ENCODE results near the gene CDK14. TPM values are rescaled to one million over a fixed set of nuclear protein-coding genes. Genes with fewer than 3 reads are reported as not detected.
"Not testable (repeated sequence)": the region's sequence is repeated elsewhere in the genome, so short reads cannot be mapped to it uniquely, and the experiment has no call there.

Gene CDK14
- total RNA-seq, 1 experiment from 2014 or later: 57.9 TPM

GRCh38 chr7:90769036-90769435, 172.9 kb downstream of the CDK14 start:
- H3K9me3 Mint-ChIP-seq: no peaks in the 10 kb centered on the region
- no peaks in the 10 kb centered on the region for H3K36me3 Mint-ChIP-seq
- no peak for DNase-seq (ENCODE audit: low spot score)
- no peak overlapping the region for H3K4me3 Mint-ChIP-seq
- no peak overlapping the region for H3K27ac Mint-ChIP-seq
- peaks cover 25% of the 10 kb centered on the region for H3K4me1 Mint-ChIP-seq
- no peaks in the 10 kb centered on the region for H3K27me3 Mint-ChIP-seq (ENCODE audit: low read depth)
- ChIA-PET CTCF (interaction anchor here (0.7 kb wide), 1 partner anchor 22 kb away, joined by 3 read pairs; no protein-coding TSS in a partner anchor), POLR2A (no interaction called here)
- ATAC-seq: no peak
- TF ChIP-seq JAZF1 (CRISPR knock-in tag; IDR thresholded peaks at IDR 0.05) (no peak), PRRX2 (CRISPR knock-in tag; IDR thresholded peaks at IDR 0.05) (no peak), RELA (CRISPR knock-in tag; IDR thresholded peaks at IDR 0.05; ENCODE audit: borderline replicate concordance) (no peak), IRF1 (CRISPR knock-in tag; IDR thresholded peaks at IDR 0.05) (no peak)

- H3K9me3 Mint-ChIP-seq; H3K4me3 Mint-ChIP-seq; H3K27me3 Mint-ChIP-seq (ENCODE audit: low read depth); H3K36me3 Mint-ChIP-seq; ATAC-seq; POLR2A ChIA-PET; DNase-seq (ENCODE audit: low spot score); H3K27ac Mint-ChIP-seq: not testable (repeated sequence)
- CTCF ChIA-PET: interaction anchor here (0.7 kb wide), 1 partner anchor 22 kb away, joined by 3 read pairs; no protein-coding TSS in a partner anchor
- peak; percentile 58; the same call in 1 of the 2 replicates for TF ChIP-seq GABPB1 (CRISPR knock-in tag; IDR thresholded peaks at IDR 0.05)
- H3K4me1 Mint-ChIP-seq: peaks cover 20% of the 10 kb centered on the region
These were observed 173.4 kb downstream of the CDK14 start for GRCh38 chr7:90769566-90769965.

- no peak for ATAC-seq
- ChIA-PET CTCF (no interaction called here), POLR2A (no interaction called here)
- no peak overlapping the region for H3K27ac Mint-ChIP-seq
- no peak for DNase-seq (ENCODE audit: low spot score)
- TF ChIP-seq NFE2L1 (CRISPR knock-in tag; IDR thresholded peaks at IDR 0.05): no peak
- TF ChIP-seq MAX (CRISPR knock-in tag; IDR thresholded peaks at IDR 0.05): no peak
- no peak for TF ChIP-seq ZNF138 (CRISPR knock-in tag; conservative IDR thresholded peaks at IDR 0.05)
- TF ChIP-seq ZSCAN18 (CRISPR knock-in tag; IDR thresholded peaks at IDR 0.05): no peak
- no peak for TF ChIP-seq TP53 (CRISPR knock-in tag; IDR thresholded peaks at IDR 0.05)
- TF ChIP-seq ZNF425 (CRISPR knock-in tag; conservative IDR thresholded peaks at IDR 0.05): no peak
- TF ChIP-seq OVOL2 (CRISPR knock-in tag; IDR thresholded peaks at IDR 0.05; ENCODE audit: borderline replicate concordance): no peak
- no peak for TF ChIP-seq NFYB (CRISPR knock-in tag; conservative IDR thresholded peaks at IDR 0.05; ENCODE audit: low read depth)
- no peak for TF ChIP-seq ZNF396 (CRISPR knock-in tag; IDR thresholded peaks at IDR 0.05; ENCODE audit: borderline replicate concordance)
- no peak for TF ChIP-seq SMAD3 (CRISPR knock-in tag; IDR thresholded peaks at IDR 0.05; ENCODE audit: borderline replicate concordance)
- no peak for TF ChIP-seq ATF3 (CRISPR knock-in tag; conservative IDR thresholded peaks at IDR 0.05)
- no peak for TF ChIP-seq ZBTB21 (CRISPR knock-in tag; IDR thresholded peaks at IDR 0.05; ENCODE audit: borderline replicate concordance)
- no peak for TF ChIP-seq FOXP1 (CRISPR knock-in tag; IDR thresholded peaks at IDR 0.05; ENCODE audit: borderline replicate concordance)
- TF ChIP-seq NFATC4 (CRISPR knock-in tag; IDR thresholded peaks at IDR 0.05): no peak
- no peaks in the 10 kb centered on the region for H3K27me3 Mint-ChIP-seq (ENCODE audit: low read depth)
- H3K36me3 Mint-ChIP-seq: peaks cover 6% of the 10 kb centered on the region; the same call in 1 of the 2 replicates
- peaks cover 4% of the 10 kb centered on the region; the same call in 1 of the 2 replicates for H3K4me1 Mint-ChIP-seq
- H3K4me3 Mint-ChIP-seq: no peak overlapping the region
- H3K9me3 Mint-ChIP-seq: peaks cover 7% of the 10 kb centered on the region
These were observed 175.2 kb downstream of the CDK14 start for GRCh38 chr7:90771281-90771680.
